Activated CD4-positive, alpha-beta T cell treated with anti-CD3 and anti-CD28 coated beads, Interleukin-2, Interleukin-6, amounts not matched to agents 100 ng/mL and 50 ng/mL, durations not matched to agents 16 hours and 8 hours (primary cell): Measurements from ENCODE around the gene TNFAIP3.
"Not testable (repeated sequence)": the region's sequence is repeated elsewhere in the genome, so short reads cannot be mapped to it uniquely, and the experiment has no call there.

Experiments
- DNase-seq: peaks from one replicate; pipeline ENCODE4 v3.0.0-alpha.2; 2020

Gene TNFAIP3

GRCh38 chr6:137866914-137867684 lies at the start of gene TNFAIP3:
TNFAIP3 (plus strand) TSS chr6:137867259; CDS start chr6:137871228, 3,969 bp downstream.
- peak; percentile 97 for DNase-seq

GRCh38 chr6:137818440-137818839 lies 48.6 kb upstream of the TNFAIP3 start:
- DNase-seq: no peak

GRCh38 chr6:137819740-137820139 lies 47.3 kb upstream of the TNFAIP3 start:
- DNase-seq: peak; percentile 68

- no peak for DNase-seq
Measured at GRCh38 chr6:137820425-137820824, 46.6 kb upstream of the TNFAIP3 start.

GRCh38 chr6:137820952-137821351 lies 46.1 kb upstream of the TNFAIP3 start:
- DNase-seq: no peak

GRCh38 chr6:137821491-137821890 lies 45.6 kb upstream of the TNFAIP3 start:
- no peak for DNase-seq

GRCh38 chr6:137823826-137824555 lies 43.1 kb upstream of the TNFAIP3 start:
- peak; percentile 66 for DNase-seq

- DNase-seq: no peak
Measured at GRCh38 chr6:137824556-137824879, 42.5 kb upstream of the TNFAIP3 start.

- no peak for DNase-seq
Measured at GRCh38 chr6:137824896-137825295, 42.2 kb upstream of the TNFAIP3 start.

GRCh38 chr6:137827411-137827940 lies 39.6 kb upstream of the TNFAIP3 start:
- DNase-seq: no peak

- DNase-seq: peak; percentile 79
Measured at GRCh38 chr6:137827977-137828810, 38.9 kb upstream of the TNFAIP3 start.

- no peak for DNase-seq
Measured at GRCh38 chr6:137829641-137830083, 37.4 kb upstream of the TNFAIP3 start.

GRCh38 chr6:137830511-137830911 lies 36.5 kb upstream of the TNFAIP3 start:
- DNase-seq: peak; percentile 74

GRCh38 chr6:137832110-137832509 lies 34.9 kb upstream of the TNFAIP3 start:
- no peak for DNase-seq

- DNase-seq: no peak
Measured at GRCh38 chr6:137834508-137834907, 32.6 kb upstream of the TNFAIP3 start.

GRCh38 chr6:137836788-137837187 lies 30.3 kb upstream of the TNFAIP3 start:
- no peak for DNase-seq

- DNase-seq: not testable (repeated sequence)
Measured at GRCh38 chr6:137838090-137838489, 29.0 kb upstream of the TNFAIP3 start.

GRCh38 chr6:137838597-137838996 lies 28.5 kb upstream of the TNFAIP3 start:
- not testable (repeated sequence) for DNase-seq

GRCh38 chr6:137839076-137839475 lies 28.0 kb upstream of the TNFAIP3 start:
- no peak for DNase-seq

GRCh38 chr6:137840252-137840651 lies 26.8 kb upstream of the TNFAIP3 start:
- no peak for DNase-seq

- no peak for DNase-seq
Measured at GRCh38 chr6:137843211-137843610, 23.8 kb upstream of the TNFAIP3 start.

- not testable (repeated sequence) for DNase-seq
Measured at GRCh38 chr6:137844327-137844726, 22.7 kb upstream of the TNFAIP3 start.

- not testable (repeated sequence) for DNase-seq
Measured at GRCh38 chr6:137844773-137845172, 22.3 kb upstream of the TNFAIP3 start.
